Thoracic aorta (tissue), 2 donors: ENCODE results near the gene PRAC2. TPM values are rescaled to one million over a fixed set of nuclear protein-coding genes. Genes with fewer than 3 reads are reported as not detected.

Experiments used
- ATAC-seq: fragments of 150-250 bp; one replicate; pipeline ENCODE4 v1.8.0; 2017; ENCODE audit warnings: low read depth; ENCODE audit not compliant: insufficient number of reproducible peaks, low FRiP score
- DNase-seq: peaks from one replicate; pipeline ENCODE4 v3.0.0-alpha.2; 2020; ENCODE audit warnings: low spot score
- H3K27ac ChIP-seq, 2 donors: fragments of 200-600 bp; sonication (generic); 1 replicate in 1 of 2; 2 replicates in 1 of 2; pipeline ENCODE4 v1.5.1; 2016; ENCODE audit warnings: mild to moderate bottlenecking in 2 of 2, moderate library complexity in 2 of 2
- H3K27me3 ChIP-seq: fragments of 200-600 bp; sonication (generic); replicated peaks from 2 replicates; pipeline ENCODE4 v1.6.0; 2016; ENCODE audit warnings: mild to moderate bottlenecking; ENCODE audit not compliant: insufficient read depth
- H3K36me3 ChIP-seq: fragments of 200-600 bp; sonication (generic); one replicate; pipeline ENCODE4 v1.5.1; 2016
- H3K4me1 ChIP-seq, 2 donors: fragments of 200-600 bp; sonication (generic); 1 replicate in 1 of 2; 2 replicates in 1 of 2; pipeline versions ENCODE4 v1.5.1 to v1.6.0; 2016; ENCODE audit warnings: low read depth in 2 of 2, mild to moderate bottlenecking in 1 of 2; ENCODE audit not compliant: control insufficient read depth in 1 of 2
- H3K4me3 ChIP-seq: fragments of 200-600 bp; sonication (generic); 2 replicates; pipeline ENCODE4 v1.5.1; 2016; ENCODE audit warnings: mild to moderate bottlenecking
- H3K9me3 ChIP-seq: fragments of 200-600 bp; sonication (generic); 2 replicates; pipeline ENCODE4 v1.5.1; 2016
- total RNA-seq, 2 donors: library from RNA; depleted of rRNA; stranded (reverse); fragments of >200 nt; gene quantifications; one replicate each; pipeline versions ENCODE4 v1.1.0 to v1.2.3, GENCODE V29; 2016
- TF ChIP-seq, protein P1 (sequence below): fragments of 200-600 bp; sonication (generic); IDR thresholded peaks from one replicate; pipeline ENCODE4 v1.5.1; 2019; ENCODE audit warnings: antibody characterized with exemption

Gene PRAC2
- total RNA-seq, 2 donors from 2014 or later, result not detected

DNA sequence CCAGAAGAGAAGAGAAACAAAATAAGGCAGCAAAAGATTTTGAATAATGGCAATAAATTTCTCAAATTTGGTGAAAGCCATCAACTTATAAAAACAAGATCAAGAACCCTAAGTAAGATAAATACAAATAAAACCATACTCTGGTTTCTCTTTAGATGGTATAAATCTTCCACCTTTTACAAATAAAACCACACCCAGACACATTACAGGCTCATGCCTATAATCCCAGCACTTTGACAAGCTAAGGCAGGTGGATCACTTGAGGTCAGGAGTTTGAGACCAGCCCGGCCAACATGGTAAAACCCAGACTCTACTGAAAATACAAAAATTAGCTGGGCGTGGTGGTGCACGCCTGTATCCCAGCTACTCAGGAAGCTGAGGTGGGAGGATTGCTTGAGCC, 50.3 kb downstream of the PRAC2 start:
- DNase-seq, result no peak
- no peak overlapping the region for H3K4me3 ChIP-seq
- H3K36me3 ChIP-seq, result no peaks in the 10 kb centered on the region
- no peaks in the 10 kb centered on the region for H3K9me3 ChIP-seq
- H3K4me1 ChIP-seq, result no peaks in the 10 kb centered on the region
- no peak overlapping the region for H3K27ac ChIP-seq
- no peaks in the 10 kb centered on the region for H3K27me3 ChIP-seq
- TF ChIP-seq, protein P1, sequence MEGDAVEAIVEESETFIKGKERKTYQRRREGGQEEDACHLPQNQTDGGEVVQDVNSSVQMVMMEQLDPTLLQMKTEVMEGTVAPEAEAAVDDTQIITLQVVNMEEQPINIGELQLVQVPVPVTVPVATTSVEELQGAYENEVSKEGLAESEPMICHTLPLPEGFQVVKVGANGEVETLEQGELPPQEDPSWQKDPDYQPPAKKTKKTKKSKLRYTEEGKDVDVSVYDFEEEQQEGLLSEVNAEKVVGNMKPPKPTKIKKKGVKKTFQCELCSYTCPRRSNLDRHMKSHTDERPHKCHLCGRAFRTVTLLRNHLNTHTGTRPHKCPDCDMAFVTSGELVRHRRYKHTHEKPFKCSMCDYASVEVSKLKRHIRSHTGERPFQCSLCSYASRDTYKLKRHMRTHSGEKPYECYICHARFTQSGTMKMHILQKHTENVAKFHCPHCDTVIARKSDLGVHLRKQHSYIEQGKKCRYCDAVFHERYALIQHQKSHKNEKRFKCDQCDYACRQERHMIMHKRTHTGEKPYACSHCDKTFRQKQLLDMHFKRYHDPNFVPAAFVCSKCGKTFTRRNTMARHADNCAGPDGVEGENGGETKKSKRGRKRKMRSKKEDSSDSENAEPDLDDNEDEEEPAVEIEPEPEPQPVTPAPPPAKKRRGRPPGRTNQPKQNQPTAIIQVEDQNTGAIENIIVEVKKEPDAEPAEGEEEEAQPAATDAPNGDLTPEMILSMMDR, result no peak
- ATAC-seq, result no peak

Other genes with a start within 250 kb of the PRAC2 start
- gene HOXB1, start 192.2 kb upstream of the PRAC2 start, total RNA-seq, result not detected
- 10 to 100 TPM; 53.3 to 73.0 TPM for gene HOXB2, start 178.1 kb upstream of the PRAC2 start, total RNA-seq
- 10 to 100 TPM in 1 of 2 donors, 1 to 10 TPM in 1; 6.2 to 11.5 TPM for gene HOXB4, start 144.8 kb upstream of the PRAC2 start, total RNA-seq
- gene HOXB3, start 132.9 kb upstream of the PRAC2 start, total RNA-seq, result 10 to 100 TPM; 26.8 to 33.3 TPM
- gene HOXB5, start 129.4 kb upstream of the PRAC2 start, total RNA-seq, result 1 to 10 TPM in 1 of 2 donors, under 1 TPM in 1; 0.56 to 3.8 TPM
- 1 to 10 TPM; 4.2 to 9.9 TPM for gene HOXB6, start 118.2 kb upstream of the PRAC2 start, total RNA-seq
- 1 to 10 TPM in 1 of 2 donors, under 1 TPM in 1; 0.63 to 7.2 TPM for gene HOXB7, start 112.2 kb upstream of the PRAC2 start, total RNA-seq
- gene HOXB8, start 107.9 kb upstream of the PRAC2 start, total RNA-seq, result 1 to 10 TPM in 1 of 2 donors, not detected in 1; 1.4 TPM
- not detected for gene HOXB9, start 96.8 kb upstream of the PRAC2 start, total RNA-seq
- gene PRAC1, start 667 bp upstream of the PRAC2 start, total RNA-seq, result not detected
- gene HOXB13, start 5.6 kb downstream of the PRAC2 start, total RNA-seq, result not detected
- not detected for gene TTLL6, start 94.0 kb downstream of the PRAC2 start, total RNA-seq
- 100 to 1,000 TPM; 122 to 192 TPM for gene CALCOCO2, start 107.8 kb downstream of the PRAC2 start, total RNA-seq
- gene ATP5MC1, start 169.6 kb downstream of the PRAC2 start, total RNA-seq, result 10 to 100 TPM; 43.2 to 54.7 TPM
- gene UBE2Z, start 185.2 kb downstream of the PRAC2 start, total RNA-seq, result 10 to 100 TPM; 63.2 to 90.7 TPM
- gene SNF8, start 221.7 kb downstream of the PRAC2 start, total RNA-seq, result 100 to 1,000 TPM; 118 to 121 TPM
- gene GIP, start 245.4 kb downstream of the PRAC2 start, total RNA-seq, result not detected